ENCODE data around the gene LRRFIP2.
"Not testable (repeated sequence)": the region's sequence is repeated elsewhere in the genome, so short reads cannot be mapped to it uniquely, and the experiment has no call there.

The LRRFIP2 gene

GRCh38 chr3:37183375-37183831, 9.0 kb upstream of the LRRFIP2 start:
- DNase-seq: no peak

DNA sequence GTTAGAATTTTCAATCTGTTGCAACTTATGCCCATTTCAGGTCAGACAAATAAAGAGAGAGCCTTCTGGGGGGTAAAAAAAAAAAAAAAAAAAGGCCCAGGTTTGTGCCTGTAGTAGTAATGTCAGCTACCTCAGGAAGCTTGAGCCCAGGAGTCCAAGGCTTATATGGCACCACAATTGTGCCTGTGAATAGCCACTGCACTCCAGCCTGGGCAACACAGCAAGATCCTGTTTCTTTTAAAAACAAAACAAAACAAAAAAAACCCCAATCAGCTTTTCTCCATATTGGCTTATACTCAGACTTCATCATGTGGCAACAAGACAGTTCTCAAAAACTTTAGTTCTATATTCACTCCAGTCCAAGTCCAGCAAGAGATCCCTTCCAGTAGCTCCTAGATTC, 8.4 kb upstream of the LRRFIP2 start:
- no peak for DNase-seq

DNA sequence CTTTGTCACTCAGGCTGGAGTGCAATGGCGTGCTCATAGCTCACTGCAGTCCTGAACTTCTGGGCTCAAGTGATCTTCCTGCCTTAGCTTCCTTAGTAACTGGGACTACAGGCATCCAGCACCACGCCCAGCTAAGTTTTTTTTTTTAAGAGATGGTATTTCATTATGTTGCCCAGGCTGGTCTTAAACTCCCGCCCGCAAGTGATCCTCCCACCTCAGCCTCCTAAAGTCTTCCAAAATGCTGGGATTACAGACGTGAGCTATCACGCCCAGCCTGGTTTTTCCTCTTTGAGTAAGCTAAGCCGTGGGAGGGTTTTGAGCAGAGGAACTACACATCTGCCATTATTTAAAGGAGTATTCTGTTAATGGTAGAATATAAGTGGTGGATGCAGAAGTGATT, 7.4 kb upstream of the LRRFIP2 start:
- DNase-seq: no peak

DNA sequence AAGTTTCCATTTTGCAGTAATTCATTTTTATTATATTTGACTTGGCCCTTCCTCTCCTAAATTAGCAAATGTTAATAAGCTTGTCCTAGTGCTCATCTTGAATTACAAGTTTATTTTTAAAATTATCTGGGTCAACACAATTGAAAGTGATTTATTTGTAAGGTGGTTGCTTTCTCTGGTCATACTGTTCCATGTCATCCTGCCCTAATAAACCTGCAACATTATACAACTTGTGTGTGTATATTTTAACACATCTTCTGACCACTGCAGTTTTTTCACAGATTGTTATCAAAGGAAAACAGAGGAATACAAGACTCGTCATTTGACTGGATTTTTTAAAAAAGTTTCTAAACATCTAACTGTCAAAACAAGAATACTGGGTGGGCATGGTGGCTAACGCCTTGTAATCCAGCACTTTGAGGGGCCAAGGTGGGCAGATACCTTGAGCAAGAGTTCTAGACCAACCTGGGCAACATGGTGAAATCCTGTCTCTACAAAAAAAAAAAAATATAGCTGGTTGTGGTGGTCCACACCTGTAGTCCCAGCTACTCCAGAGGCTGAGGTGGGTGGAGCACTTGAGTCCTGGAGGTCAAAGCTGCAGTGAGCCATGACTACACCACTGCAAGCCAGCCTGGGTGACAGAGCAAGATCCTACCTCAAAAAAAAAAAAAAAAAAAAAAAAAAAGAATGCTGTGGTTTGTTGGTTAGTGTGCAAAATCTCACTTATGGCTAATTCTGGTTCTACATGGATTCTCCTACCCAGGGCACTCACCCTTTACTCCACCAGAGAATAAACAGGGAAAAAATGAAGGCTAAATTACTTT, 5.0 kb upstream of the LRRFIP2 start:
- no peak for DNase-seq

- no peak for DNase-seq
Observed at GRCh38 chr3:37173806-37174205, 576 bp downstream of the LRRFIP2 start.

GRCh38 chr3:37171144-37171543, 3.2 kb downstream of the LRRFIP2 start:
- no peak for DNase-seq

DNA sequence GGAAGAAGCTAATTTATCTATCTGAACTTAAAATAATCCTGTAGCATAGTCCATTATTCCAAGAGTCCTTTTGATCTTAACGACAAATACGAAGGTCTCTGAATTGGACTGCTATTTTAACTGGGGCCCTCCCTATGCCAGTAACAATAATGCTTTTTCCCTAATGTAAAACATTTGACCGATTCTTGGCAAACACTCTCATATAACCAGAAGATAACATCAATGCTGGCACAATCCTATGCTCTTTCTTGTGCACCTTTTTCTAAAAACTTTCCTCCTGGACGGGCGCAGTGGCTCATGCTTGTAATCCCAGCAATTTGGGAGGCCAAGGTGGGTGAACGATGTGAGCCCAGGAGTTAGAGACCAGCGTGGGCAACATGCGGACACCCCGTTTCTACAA, 3.9 kb downstream of the LRRFIP2 start:
- no peak for DNase-seq

DNA sequence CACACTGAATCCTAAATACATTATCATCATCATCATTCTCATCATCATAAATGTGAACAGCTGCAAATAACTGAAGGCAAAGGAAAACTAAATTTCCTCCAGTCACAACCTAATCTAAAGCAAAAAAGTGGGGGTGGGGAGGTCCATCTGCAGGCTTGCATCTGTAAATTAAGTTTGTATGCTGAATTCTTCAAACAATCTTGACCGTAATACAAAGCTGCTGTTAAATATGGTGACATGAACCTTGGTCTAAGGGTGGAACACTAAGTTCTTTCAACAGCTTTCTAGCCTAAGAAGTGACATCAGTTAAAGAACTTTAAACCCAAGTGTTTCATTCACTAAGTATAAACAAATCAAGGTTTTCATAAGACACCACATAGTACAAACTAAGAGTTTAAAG, 4.3 kb downstream of the LRRFIP2 start:
- DNase-seq: no peak

- no peak for DNase-seq
Observed at GRCh38 chr3:37168896-37169295, 5.5 kb downstream of the LRRFIP2 start.

DNA sequence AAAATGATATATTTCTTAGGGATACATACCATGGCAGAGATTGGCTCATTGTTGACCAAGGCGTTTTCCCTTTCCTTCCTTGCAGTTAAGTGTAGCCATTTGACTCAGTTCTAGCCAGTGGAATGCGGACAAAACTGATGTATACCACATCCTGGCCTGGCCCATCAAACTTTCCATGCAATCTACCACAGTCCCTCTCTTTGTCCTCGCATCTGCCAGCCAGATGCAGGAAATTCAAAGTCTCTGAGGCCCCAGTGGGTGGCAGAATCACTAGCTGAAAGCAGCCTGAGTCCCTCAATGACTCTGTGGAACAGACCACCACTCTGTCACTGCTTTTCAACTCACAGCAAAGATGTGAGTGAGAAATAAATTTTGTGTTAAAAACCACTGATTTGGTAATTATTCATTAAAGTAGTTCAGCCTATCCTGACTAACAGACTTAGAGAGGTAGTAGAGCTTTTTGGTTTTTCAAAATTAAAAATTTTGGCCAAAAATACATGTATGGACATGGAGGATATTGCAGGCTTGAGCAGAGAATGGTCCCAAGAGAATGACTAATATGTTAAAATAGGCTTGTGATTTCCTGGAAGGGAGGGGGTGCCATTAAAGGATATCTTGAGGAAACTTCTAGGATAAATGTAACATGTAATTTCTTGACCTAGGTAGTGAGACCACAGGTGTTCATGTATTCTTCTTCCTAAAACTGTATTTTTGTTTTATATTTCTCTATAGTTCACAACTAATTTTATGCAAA, 10.9 kb downstream of the LRRFIP2 start:
- DNase-seq: no peak

- no peak for DNase-seq
Observed at GRCh38 chr3:37162501-37163245, 11.7 kb downstream of the LRRFIP2 start.

DNA sequence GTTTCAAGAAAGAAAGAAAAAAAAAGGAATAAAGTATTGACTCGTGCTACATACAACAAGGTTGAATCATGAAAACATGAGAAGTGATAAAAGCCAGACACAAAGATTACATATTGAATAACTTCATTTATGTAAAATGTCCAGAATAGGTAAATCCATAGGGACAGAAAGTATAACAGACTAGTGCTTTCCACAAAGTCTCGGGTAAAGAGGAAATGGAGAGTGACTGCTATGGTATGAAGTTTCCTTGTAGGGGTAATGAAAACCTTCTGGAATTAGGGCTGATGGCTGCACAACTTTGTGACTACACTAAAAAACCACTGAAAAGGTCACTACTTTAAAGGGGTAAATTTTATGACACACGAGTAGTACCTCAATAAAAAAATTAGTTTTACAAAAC, 13.0 kb downstream of the LRRFIP2 start:
- no peak for DNase-seq

DNA sequence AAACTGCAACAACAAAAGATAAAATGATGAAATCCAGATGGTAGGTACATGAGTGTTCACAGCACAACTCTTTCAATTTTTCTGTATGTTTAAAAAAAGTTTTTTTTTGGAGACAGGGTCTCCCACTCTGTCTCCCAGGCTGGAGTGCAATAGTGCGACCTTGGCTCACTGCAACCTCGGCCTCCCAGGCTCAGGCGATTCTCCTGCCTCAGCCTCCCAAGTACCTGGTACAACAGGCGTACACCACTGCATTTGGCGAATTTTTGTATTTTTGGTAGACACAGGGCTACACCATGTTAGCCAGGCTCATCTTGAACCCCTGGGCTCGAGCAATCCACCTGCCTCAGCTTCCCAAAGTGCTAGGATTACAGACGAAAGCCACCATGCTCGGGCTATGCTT, 18.6 kb downstream of the LRRFIP2 start:
- DNase-seq: no peak

DNA sequence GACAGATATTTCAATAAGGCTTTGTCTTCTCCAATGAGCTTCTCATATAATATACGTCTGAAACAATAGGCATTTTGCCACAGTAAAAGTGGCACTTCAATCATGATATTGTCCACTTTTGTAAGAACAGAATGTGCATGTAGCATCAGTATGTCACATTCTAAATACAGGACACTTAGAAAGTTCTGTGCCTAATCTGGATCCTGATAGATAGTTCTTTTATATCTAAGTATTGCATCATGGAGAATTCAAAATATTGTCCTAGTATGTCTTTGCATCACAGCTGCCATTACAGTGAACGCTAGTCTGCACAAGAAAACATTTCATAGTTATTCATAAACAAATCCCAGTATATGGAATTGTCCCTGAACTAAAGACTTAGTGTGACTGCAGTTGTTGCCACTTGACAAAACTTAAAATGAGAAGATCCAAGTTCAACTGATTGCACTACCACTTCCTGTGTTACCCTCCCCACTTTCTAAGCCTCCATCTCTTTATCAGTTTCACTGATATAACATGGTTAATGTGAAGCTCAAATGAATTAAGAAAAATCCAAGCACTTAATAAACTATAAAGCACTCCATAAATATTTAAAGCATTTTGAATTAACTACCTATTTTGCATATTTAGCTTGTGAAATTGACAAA, 19.6 kb downstream of the LRRFIP2 start:
- no peak for DNase-seq

- no peak for DNase-seq
Observed at GRCh38 chr3:37150621-37151020, 23.8 kb downstream of the LRRFIP2 start.

- DNase-seq: no peak
Observed at GRCh38 chr3:37149257-37149656, 25.1 kb downstream of the LRRFIP2 start.

- no peak for DNase-seq
Observed at GRCh38 chr3:37148208-37148607, 26.2 kb downstream of the LRRFIP2 start.

GRCh38 chr3:37147666-37148065, 26.7 kb downstream of the LRRFIP2 start:
- DNase-seq: no peak

- DNase-seq: not testable (repeated sequence)
Observed at GRCh38 chr3:37146927-37147326, 27.5 kb downstream of the LRRFIP2 start.

DNA sequence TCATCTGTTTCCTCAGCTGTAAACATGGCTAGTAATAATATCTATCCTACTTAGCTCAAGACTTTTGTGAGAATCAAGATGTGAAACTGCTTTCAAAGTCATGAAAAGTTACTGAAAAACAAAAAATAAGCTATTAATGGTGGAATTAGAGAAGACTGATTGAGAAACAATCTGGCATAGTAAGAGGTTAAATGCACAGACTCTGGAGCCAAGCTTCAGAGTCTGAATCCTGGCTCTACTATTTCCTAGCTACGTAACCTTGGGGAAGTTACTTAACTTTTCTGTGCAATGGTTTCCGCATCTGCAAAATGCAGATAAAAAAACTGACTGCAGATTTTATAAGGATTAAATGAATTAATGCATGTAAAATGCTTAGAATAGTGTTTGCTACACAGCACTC, 28.8 kb downstream of the LRRFIP2 start:
- DNase-seq: no peak

DNA sequence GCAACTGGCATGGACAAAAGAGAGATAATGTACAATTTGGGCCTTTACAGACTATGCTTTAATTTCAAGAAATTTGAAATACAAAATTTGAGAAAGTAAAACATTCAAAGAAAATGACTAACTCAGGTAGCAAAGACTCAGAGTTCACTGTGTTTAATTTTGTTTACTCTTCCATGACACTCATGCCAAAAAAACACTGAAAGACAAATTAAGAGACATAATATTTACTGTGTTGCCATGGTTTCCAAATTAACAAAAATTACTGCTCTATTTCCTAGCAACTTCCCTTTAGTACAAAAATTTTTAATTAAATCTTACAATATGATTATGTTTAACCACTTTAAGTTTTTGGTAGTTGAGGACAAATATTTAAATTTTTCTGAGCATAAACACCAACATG, 29.6 kb downstream of the LRRFIP2 start:
- no peak for DNase-seq

DNA sequence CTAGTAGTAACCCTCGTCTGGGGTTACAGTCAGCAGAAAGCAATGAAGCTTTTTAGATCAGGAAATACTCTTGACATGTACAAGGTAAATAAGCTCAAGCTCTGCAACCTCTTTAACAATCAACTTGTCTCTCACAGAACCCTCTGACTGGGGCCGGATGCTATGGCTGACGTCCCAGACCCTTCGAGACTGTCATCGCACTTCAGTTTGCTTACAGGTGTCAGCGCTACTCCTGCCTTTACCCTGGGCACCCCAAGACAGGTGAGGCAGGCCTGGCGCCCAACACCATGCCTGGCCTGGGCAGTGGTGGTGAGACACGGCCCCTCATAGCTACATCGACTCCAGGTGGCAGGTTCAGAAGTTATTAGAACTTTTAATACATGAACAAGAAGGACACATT, 30.6 kb downstream of the LRRFIP2 start:
- DNase-seq: no peak

DNA sequence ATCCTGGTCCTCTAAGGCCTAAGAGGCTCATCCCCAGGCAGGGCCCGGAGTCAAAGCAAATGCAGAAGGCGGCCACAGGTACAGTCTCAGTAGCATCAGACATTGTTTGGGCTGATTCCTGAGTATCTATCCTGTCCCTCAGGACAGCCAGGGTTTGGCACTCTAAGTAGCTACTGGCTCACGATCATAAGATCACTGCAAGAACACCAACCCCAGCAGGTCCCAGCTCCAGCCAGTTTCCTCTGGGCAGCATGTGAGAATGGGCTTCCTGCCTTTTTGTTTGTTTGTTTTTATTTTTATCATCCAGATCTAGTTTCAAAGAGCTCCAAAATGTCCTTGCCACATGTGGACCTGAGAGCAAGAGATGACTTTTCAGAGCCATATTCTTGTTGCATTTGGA, 32.7 kb downstream of the LRRFIP2 start:
- DNase-seq: no peak

Data from NCI-H187 (cell line).